ENCODE data around the gene NAGS. TPM values are rescaled to one million over a fixed set of nuclear protein-coding genes. Genes with fewer than 3 reads are reported as not detected.

The NAGS gene
- total RNA-seq, 1 experiment from 2014 or later = 10.0 TPM

- Histone ChIP-seq H3K4me1 (ENCODE audit: control insufficient read depth in 1 of 2, insufficient read depth in 2 of 2, low read length in 2 of 2) (peaks cover 29 to 51% of the 10 kb centered on the region in 2 experiments), H3K4me2 (ENCODE audit: low read length) (no peak overlapping the region), H3K9me3 (ENCODE audit: control insufficient read depth in 1 of 2, insufficient read depth in 1 of 2, low read depth in 1 of 2, low read length in 2 of 2) (no peaks in the 10 kb centered on the region), H4K20me1 (ENCODE audit: insufficient read depth) (no peaks in the 10 kb centered on the region), H2AFZ (ENCODE audit: low read depth, low read length, poor library complexity, severe bottlenecking) (no peak overlapping the region), H3K9ac (ENCODE audit: low read length) (no peak overlapping the region), H3K27me3 (ENCODE audit: insufficient read depth, low read length) (no peaks in the 10 kb centered on the region), H3K79me2 (ENCODE audit: insufficient read depth, low read length) (peaks cover 42% of the 10 kb centered on the region), H3K36me3 (ENCODE audit: control insufficient read depth in 1 of 2, insufficient read depth in 2 of 2, low read length in 2 of 2) (peaks cover 10 to 19% of the 10 kb centered on the region in 2 experiments; a peak in 3 of 4 replicates), H3K27ac (ENCODE audit: low read depth, low read length) (no peak overlapping the region; the same call in 1 of the 2 replicates), H3K9me2 (ENCODE audit: insufficient read depth) (no peaks in the 10 kb centered on the region), H3K4me3 (replicated peaks in 1 of 2; ENCODE audit: low read depth in 1 of 2, low read length in 2 of 2) (no peak overlapping the region)
- DNase-seq (ENCODE audit: low read depth, low spot score) (no peak), ATAC-seq (no peak)
- POLR2A ChIA-PET = no interaction called here
- no TSS peak for BruUV-seq (replicated peaks)
- RAD21 ChIA-PET (ENCODE audit: low non-redundant PET in 1 of 2, low total read pairs in 2 of 2, uncharacterized antibody in 2 of 2, unreplicated experiment in 2 of 2) = no interaction called here
- CTCF ChIA-PET = interaction anchor here (1.5 kb wide), 1 partner anchor 69 kb away, joined by 9 read pairs; no protein-coding TSS in a partner anchor
- intact Hi-C loops (cut with micrococcal nuclease) = no loop called here
- TF ChIP-seq POLR2A (IDR thresholded peaks at IDR 0.05; ENCODE audit: borderline replicate concordance, extremely low read depth, insufficient read depth, insufficient read length) (no peak), EZH2phosphoT487 (IDR thresholded peaks at IDR 0.05; ENCODE audit: borderline replicate concordance) (no peak), TCF7L2 (IDR thresholded peaks at IDR 0.05; ENCODE audit: borderline replicate concordance, extremely low read depth, insufficient read depth, insufficient read length) (no peak), RAD21 (IDR thresholded peaks at IDR 0.05; ENCODE audit: low read depth) (no peak), YY1 (IDR thresholded peaks at IDR 0.05; ENCODE audit: extremely low read depth, insufficient replicate concordance, low read depth, low read length) (no peak), JUND (IDR thresholded peaks at IDR 0.05) (no peak), MAX (IDR thresholded peaks at IDR 0.05) (no peak), CBX3 (IDR thresholded peaks at IDR 0.05; ENCODE audit: low read depth) (no peak)
These were observed 8.0 kb downstream of the NAGS start for GRCh38 chr17:44012391-44012790.

- BruUV-seq (replicated peaks) = no TSS peak
- intact Hi-C loops (cut with micrococcal nuclease) = no loop called here
These were observed 8.5 kb downstream of the NAGS start for GRCh38 chr17:44012874-44013273.

More at GRCh38 chr17:44012874-44013273, 8.5 kb downstream of the NAGS start:
- H3K36me3 ChIP-seq (ENCODE audit: control insufficient read depth in 1 of 2, insufficient read depth in 2 of 2, low read length in 2 of 2) = peaks cover 6 to 15% of the 10 kb centered on the region in 2 experiments; a peak in 3 of 4 replicates
- no peak overlapping the region for H3K4me3 ChIP-seq (replicated peaks in 1 of 2; ENCODE audit: low read depth in 1 of 2, low read length in 2 of 2)
- no peak for ATAC-seq
- no peaks in the 10 kb centered on the region for H3K9me2 ChIP-seq (ENCODE audit: insufficient read depth)
- POLR2A ChIA-PET = no interaction called here
- RAD21 ChIA-PET (ENCODE audit: low non-redundant PET in 1 of 2, low total read pairs in 2 of 2, uncharacterized antibody in 2 of 2, unreplicated experiment in 2 of 2) = no interaction called here
- CTCF ChIA-PET = no interaction called here
- no peaks in the 10 kb centered on the region for H4K20me1 ChIP-seq (ENCODE audit: insufficient read depth)
- no peak overlapping the region for H3K9ac ChIP-seq (ENCODE audit: low read length)
- no peak overlapping the region for H2AFZ ChIP-seq (ENCODE audit: low read depth, low read length, poor library complexity, severe bottlenecking)
- H3K9me3 ChIP-seq (ENCODE audit: control insufficient read depth in 1 of 2, insufficient read depth in 1 of 2, low read depth in 1 of 2, low read length in 2 of 2) = no peaks in the 10 kb centered on the region
- no peak overlapping the region for H3K4me2 ChIP-seq (ENCODE audit: low read length)
- H3K79me2 ChIP-seq (ENCODE audit: insufficient read depth, low read length) = peaks cover 37% of the 10 kb centered on the region
- no peak overlapping the region; the same call in 1 of the 2 replicates for H3K27ac ChIP-seq (ENCODE audit: low read depth, low read length)
- TF ChIP-seq ZBTB33 (IDR thresholded peaks at IDR 0.05; ENCODE audit: extremely low read depth, insufficient replicate concordance, low read length) = no peak
- TF ChIP-seq EGR1 (IDR thresholded peaks at IDR 0.05; ENCODE audit: low read depth) = no peak
- no peak for TF ChIP-seq ATF3 (IDR thresholded peaks at IDR 0.05)
- no peak for TF ChIP-seq POLR2AphosphoS5 (IDR thresholded peaks at IDR 0.05; ENCODE audit: low read depth, low read length)
- TF ChIP-seq MAX (IDR thresholded peaks at IDR 0.05) = no peak
- no peak for TF ChIP-seq SRF (IDR thresholded peaks at IDR 0.05; ENCODE audit: low read depth)
- TF ChIP-seq ZFX (IDR thresholded peaks at IDR 0.05) = no peak
- TF ChIP-seq FOSL1 (IDR thresholded peaks at IDR 0.05; ENCODE audit: low read depth) = no peak
- TF ChIP-seq ELF1 (IDR thresholded peaks at IDR 0.05; ENCODE audit: borderline replicate concordance, low read depth) = no peak
- TF ChIP-seq EZH2 (IDR thresholded peaks at IDR 0.05) = no peak
- TF ChIP-seq JUND (IDR thresholded peaks at IDR 0.05) = no peak
- TF ChIP-seq SIN3A (IDR thresholded peaks at IDR 0.05; ENCODE audit: low read depth) = no peak
- TF ChIP-seq RAD21 (IDR thresholded peaks at IDR 0.05; ENCODE audit: low read depth) = no peak
- H3K27me3 ChIP-seq (ENCODE audit: insufficient read depth, low read length) = no peaks in the 10 kb centered on the region
- peaks cover 25 to 46% of the 10 kb centered on the region in 2 experiments for H3K4me1 ChIP-seq (ENCODE audit: control insufficient read depth in 1 of 2, insufficient read depth in 2 of 2, low read length in 2 of 2)
- DNase-seq (ENCODE audit: low read depth, low spot score) = no peak

Measured in HCT116 (cell line).